Hepatocyte (in vitro differentiated cells): ENCODE results near the gene OR8U1.

Experiments used
- EZH2 ChIP-seq: fragments of 200-600 bp; sonication (generic); IDR thresholded peaks from 2 replicates; pipeline ENCODE4 v1.6.1; 2016; ENCODE audit warnings: antibody characterized with exemption, mild to moderate bottlenecking, borderline replicate concordance
- EZH2phosphoT487 ChIP-seq: fragments of 200-600 bp; sonication (generic); IDR thresholded peaks from one replicate; pipeline ENCODE4 v1.6.1; 2018; ENCODE audit warnings: antibody characterized with exemption, mild to moderate bottlenecking, low read depth, moderate library complexity; ENCODE audit not compliant: unreplicated experiment, severe bottlenecking
- TF ChIP-seq, protein P1 (sequence below): fragments of 200-600 bp; sonication (generic); IDR thresholded peaks from 2 replicates; pipeline ENCODE4 v1.5.1; 2016; ENCODE audit warnings: antibody characterized with exemption, mild to moderate bottlenecking; ENCODE audit not compliant: poor library complexity

DNA sequence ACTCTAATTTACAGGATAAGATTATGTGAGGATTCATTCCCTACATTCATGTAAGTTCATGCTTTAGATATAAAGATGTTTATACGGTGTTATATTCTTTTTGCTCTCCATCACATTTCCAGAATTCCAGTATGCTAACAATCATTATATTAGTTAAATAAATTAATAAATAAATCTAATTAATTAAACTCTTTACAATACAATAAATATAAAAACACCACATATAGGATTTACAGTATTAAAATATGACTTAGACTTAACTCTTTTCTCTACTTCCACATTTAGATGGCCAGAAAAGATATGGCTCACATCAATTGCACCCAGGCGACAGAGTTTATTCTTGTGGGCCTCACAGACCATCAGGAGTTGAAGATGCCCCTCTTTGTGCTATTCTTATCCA, at the start of gene OR8U1:
- TF ChIP-seq, protein P1, sequence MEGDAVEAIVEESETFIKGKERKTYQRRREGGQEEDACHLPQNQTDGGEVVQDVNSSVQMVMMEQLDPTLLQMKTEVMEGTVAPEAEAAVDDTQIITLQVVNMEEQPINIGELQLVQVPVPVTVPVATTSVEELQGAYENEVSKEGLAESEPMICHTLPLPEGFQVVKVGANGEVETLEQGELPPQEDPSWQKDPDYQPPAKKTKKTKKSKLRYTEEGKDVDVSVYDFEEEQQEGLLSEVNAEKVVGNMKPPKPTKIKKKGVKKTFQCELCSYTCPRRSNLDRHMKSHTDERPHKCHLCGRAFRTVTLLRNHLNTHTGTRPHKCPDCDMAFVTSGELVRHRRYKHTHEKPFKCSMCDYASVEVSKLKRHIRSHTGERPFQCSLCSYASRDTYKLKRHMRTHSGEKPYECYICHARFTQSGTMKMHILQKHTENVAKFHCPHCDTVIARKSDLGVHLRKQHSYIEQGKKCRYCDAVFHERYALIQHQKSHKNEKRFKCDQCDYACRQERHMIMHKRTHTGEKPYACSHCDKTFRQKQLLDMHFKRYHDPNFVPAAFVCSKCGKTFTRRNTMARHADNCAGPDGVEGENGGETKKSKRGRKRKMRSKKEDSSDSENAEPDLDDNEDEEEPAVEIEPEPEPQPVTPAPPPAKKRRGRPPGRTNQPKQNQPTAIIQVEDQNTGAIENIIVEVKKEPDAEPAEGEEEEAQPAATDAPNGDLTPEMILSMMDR, result no peak
- TF ChIP-seq EZH2phosphoT487 (no peak), EZH2 (no peak)
